ENCODE results near the gene KANK3.

DNA sequence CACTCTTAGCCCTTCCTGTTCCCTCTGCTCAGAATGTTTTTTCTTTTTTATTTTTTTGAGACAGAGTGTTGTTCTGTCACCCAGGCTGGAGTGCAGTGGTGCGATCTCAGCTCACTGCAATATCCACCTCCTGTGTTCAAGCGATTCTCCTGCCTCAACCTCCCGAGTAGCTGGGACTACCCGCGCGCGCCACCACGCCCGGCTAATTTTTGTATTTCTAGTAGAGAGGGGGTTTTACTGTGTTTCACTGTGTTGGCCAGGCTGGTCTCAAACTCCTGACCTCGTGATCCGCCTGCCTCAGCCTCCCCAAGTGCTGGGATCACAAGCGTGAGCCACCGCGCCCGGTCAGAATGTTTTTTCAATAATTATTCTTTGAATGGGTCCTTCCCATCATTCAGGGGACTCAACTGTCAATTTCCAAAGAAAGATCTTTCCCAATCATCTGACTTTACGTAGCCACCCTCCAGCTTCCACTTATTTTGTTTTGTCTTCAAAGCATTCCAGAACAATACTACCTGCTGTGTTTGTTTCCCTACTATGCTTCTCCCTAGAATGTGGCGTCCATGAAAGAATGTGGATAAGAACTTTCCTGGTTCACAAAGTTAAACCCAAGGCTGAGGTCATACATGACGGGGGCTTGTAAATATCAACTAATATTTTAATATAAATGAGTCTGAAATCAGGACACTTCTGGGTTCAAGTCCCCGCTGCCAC lies 23.1 kb downstream of the KANK3 start:
- TF ChIP-seq, protein P1, sequence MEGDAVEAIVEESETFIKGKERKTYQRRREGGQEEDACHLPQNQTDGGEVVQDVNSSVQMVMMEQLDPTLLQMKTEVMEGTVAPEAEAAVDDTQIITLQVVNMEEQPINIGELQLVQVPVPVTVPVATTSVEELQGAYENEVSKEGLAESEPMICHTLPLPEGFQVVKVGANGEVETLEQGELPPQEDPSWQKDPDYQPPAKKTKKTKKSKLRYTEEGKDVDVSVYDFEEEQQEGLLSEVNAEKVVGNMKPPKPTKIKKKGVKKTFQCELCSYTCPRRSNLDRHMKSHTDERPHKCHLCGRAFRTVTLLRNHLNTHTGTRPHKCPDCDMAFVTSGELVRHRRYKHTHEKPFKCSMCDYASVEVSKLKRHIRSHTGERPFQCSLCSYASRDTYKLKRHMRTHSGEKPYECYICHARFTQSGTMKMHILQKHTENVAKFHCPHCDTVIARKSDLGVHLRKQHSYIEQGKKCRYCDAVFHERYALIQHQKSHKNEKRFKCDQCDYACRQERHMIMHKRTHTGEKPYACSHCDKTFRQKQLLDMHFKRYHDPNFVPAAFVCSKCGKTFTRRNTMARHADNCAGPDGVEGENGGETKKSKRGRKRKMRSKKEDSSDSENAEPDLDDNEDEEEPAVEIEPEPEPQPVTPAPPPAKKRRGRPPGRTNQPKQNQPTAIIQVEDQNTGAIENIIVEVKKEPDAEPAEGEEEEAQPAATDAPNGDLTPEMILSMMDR (conservative IDR thresholded peaks at IDR 0.05; ENCODE audit: low read length), result no peak
- TF ChIP-seq EZH2phosphoT487 (IDR thresholded peaks at IDR 0.05; ENCODE audit: borderline replicate concordance), result no peak

All from Loucy (cell line).